Pancreas (tissue), 10 donors: ENCODE results near the gene PKD1L1. TPM values are rescaled to one million over a fixed set of nuclear protein-coding genes. Genes with fewer than 3 reads are reported as not detected.

Source experiments
- ATAC-seq, 4 donors: fragments of 200-7000 bp; cut with Tn5 transposase; one replicate each; pipeline versions ENCODE4 v1.8.0 to v1.9.1; 2020; ENCODE audit warnings: mild to moderate bottlenecking in 4 of 4, moderate library complexity in 4 of 4
- DNase-seq, 6 donors: peaks; one replicate each; pipeline ENCODE4 v3.0.0-alpha.2; 2020
- FAIRE-seq: peaks from 2 replicates; lab custom pipeline; 2012; peaks lifted over from hg19 to GRCh38; lab: Jason Lieb, UNC
- H3K27ac ChIP-seq, 4 donors: fragments of 200-600 bp; sonication (generic); 1 replicate in 3 of 4; 2 replicates in 1 of 4; pipeline versions ENCODE4 v1.5.0 to v1.8.0; 2020
- H3K27me3 ChIP-seq, 4 donors: fragments of 200-600 bp; one replicate each; pipeline ENCODE4 v1.8.0; 2021
- H3K36me3 ChIP-seq, 3 donors: fragments of 200-600 bp; sonication (generic) in 1 of 3; one replicate each; pipeline versions ENCODE4 v1.5.0 to v1.8.0; 2020 to 2021
- H3K4me1 ChIP-seq, 3 donors: fragments of 200-600 bp; one replicate each; pipeline ENCODE4 v1.8.0; 2021
- H3K4me3 ChIP-seq, 4 donors: fragments of 200-600 bp; sonication (generic) in 2 of 4; one replicate each; pipeline versions ENCODE4 v1.5.0 to v1.8.0; 2020 to 2021
- H3K9me3 ChIP-seq, 4 donors: fragments of 200-600 bp; one replicate each; pipeline ENCODE4 v1.8.0; 2021
- WGBS, 2 donors: extraction: QIAGEN DNeasy Blood & Tissue Kit; methylation state at CpG; one replicate each; pipeline ENCODE4 v1.1.7; 2013; 5-methylcytosine and 5-hydroxymethylcytosine counted together
- intact Hi-C, 3 donors: fragments of 100-400 bp; cut with DNase I; formaldehyde crosslinking; loops; one replicate each; pipeline versions ENCODE4 v1.11.1 to v1.14.2; 2022
- polyA plus RNA-seq, 2 donors: library from polyadenylated mRNA; stranded (reverse); fragments of 200-250 nt; gene quantifications; one replicate each; pipeline ENCODE4 v1.2.3, GENCODE V29; 2013
- total RNA-seq, 6 donors: library from RNA; stranded (reverse); fragmentation: NEBNext Ultra II Directional in 4 of 6; extraction: Animal tissue kit (Norgen Biotek cat#: 25700) in 4 of 6; gene quantifications; one replicate each; pipeline versions ENCODE4 v1.2.1 to v1.2.4, GENCODE V29; 2021 to 2023
- TF ChIP-seq, protein P1 (sequence below), 4 donors: fragments of 200-600 bp; sonication (generic) in 3 of 4; IDR thresholded peaks; one replicate each; pipeline versions ENCODE4 v1.5.0 to v1.8.0; 2021; ENCODE audit warnings: antibody characterized with exemption in 4 of 4
- donor health status: healthy with polysubstance abuse.
- donor health status: DM: no; HTN: no; CAD: no; lungs with moderate emphysema.
- donor health status: DM: no; HTN: no; CAD: no.
- donor health status: control.
- donor health status: control.
- donor health status: Bipolar disorder and iron deficiency.
- donor health status: DM: yes; HTN: yes; CAD: no.
- donor health status: DM: no; HTN: no; CAD: no.
- donor health status: DM: no; HTN: no; CAD: no.
- donor health status: DM: yes; HTN: yes; CAD: no.

Gene PKD1L1
- total and polyA plus RNA-seq, 8 donors: 0.03 to 0.54 (median 0.13) TPM

DNA sequence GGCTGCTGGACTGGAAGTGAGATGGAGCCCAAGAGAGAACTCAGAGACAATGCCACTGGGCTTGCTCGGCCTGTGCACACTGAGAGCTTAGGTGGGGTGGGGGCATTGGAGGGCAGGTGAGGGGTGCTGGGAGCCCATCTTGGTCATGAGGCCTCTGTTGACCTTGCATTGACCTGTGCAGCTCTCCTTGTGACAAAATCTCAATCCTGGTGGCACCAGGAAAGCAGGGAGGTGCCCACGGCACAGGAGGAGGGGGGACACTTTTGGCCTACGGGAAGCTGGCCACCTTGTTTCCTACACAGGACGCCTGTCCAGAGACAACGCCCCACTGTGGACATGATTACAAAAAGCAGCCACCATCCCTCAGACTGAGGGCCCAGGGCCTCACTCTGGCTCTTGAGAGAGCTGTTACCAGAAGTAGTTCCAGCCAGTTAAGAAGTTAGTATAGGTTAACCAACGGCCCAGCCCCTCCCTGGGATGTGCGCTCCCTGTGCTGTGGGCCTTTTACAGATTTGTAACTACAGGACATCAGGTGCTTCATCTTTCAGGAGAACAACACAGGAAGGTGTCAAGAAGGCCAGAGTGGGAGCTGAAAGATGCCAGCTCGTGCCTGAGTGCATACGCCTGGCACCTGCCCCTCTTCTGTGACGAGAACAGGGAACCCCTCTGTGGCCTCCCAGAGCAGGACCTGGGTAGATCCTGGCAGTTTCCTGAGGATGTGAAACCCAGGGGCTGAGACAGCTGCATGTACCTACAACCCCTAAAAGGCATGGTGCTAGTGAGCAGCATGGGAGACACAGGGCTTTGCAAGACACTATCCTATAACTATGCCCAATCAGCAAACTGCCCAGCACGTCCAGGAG is 10.3 kb downstream of the PKD1L1 start:
- 80 to 82% methylated on average over 9 to 11 of the region's 11 CpGs for WGBS, 2 donors
- ATAC-seq: no peak
- no peak overlapping the region for H3K27ac ChIP-seq
- H3K27me3 ChIP-seq: no peaks in the 10 kb centered on the region
- no peaks in the 10 kb centered on the region for H3K4me1 ChIP-seq
- no peaks in the 10 kb centered on the region for H3K9me3 ChIP-seq
- no peak overlapping the region for H3K4me3 ChIP-seq
- no peak for FAIRE-seq
- DNase-seq: no peak
- intact Hi-C loops: no loop called here
- H3K36me3 ChIP-seq: no peaks in the 10 kb centered on the region
- TF ChIP-seq, protein P1, sequence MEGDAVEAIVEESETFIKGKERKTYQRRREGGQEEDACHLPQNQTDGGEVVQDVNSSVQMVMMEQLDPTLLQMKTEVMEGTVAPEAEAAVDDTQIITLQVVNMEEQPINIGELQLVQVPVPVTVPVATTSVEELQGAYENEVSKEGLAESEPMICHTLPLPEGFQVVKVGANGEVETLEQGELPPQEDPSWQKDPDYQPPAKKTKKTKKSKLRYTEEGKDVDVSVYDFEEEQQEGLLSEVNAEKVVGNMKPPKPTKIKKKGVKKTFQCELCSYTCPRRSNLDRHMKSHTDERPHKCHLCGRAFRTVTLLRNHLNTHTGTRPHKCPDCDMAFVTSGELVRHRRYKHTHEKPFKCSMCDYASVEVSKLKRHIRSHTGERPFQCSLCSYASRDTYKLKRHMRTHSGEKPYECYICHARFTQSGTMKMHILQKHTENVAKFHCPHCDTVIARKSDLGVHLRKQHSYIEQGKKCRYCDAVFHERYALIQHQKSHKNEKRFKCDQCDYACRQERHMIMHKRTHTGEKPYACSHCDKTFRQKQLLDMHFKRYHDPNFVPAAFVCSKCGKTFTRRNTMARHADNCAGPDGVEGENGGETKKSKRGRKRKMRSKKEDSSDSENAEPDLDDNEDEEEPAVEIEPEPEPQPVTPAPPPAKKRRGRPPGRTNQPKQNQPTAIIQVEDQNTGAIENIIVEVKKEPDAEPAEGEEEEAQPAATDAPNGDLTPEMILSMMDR (IDR thresholded peaks at IDR 0.05): no peak

DNA sequence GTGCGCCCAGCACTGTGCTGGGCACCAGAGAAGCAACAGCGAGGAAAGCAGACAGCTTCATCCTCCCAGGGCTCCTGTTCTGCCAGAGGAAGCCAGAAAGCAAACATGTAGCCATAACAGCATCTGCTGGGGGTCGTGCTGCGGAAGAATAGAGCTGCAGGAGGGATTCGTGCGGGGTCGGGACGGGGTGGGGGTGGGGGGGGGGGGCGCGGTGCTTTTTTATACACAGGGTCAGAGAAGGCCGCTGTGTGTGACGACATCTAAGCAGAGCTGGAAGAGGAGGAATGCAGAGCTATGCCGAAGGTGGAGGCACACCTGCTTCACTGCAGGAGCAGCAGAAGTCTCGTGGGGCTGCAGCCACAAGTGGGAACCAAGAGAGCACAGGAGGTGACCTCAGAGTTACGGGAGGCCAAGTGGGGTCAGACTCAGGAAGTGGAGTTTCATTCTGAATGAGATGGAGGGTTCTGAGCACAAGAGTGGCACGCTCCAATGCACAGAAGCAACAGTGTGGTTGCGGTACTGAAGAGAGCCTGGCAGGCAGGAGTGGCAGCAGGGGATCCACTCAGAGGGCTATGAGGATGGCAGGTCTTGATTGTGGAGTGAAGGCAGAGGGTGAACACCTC is 11.1 kb downstream of the PKD1L1 start:
- Histone ChIP-seq H3K36me3 (no peaks in the 10 kb centered on the region), H3K4me3 (no peak overlapping the region), H3K27ac (no peak overlapping the region), H3K27me3 (no peaks in the 10 kb centered on the region), H3K4me1 (no peaks in the 10 kb centered on the region), H3K9me3 (no peaks in the 10 kb centered on the region)
- intact Hi-C loops: no loop called here
- ATAC-seq (no peak), FAIRE-seq (no peak), DNase-seq (no peak)
- WGBS, 2 donors: 59 to 69% methylated on average over 15 to 17 of the region's 17 CpGs
- TF ChIP-seq, protein P1 (IDR thresholded peaks at IDR 0.05): no peak

DNA sequence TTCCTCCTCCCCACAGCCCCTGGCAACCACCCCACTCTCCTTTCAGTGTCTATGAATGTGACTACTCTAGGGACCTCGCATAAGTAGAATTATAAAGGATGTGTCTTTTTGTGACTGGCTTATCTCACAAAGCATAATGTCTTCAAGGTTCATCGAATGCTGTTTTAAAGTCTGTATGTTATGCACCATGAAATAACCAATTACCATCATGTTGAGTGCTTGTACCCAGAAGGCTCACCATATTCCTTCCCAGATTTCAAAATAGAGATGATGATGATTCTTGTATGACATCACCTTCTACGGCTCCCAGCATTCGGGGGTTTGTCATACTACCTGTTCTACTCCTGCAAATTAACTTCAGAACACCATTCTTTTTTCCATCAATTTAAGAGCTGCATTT is 11.9 kb downstream of the PKD1L1 start:
- Histone ChIP-seq H3K4me1 (no peaks in the 10 kb centered on the region), H3K27ac (no peak overlapping the region), H3K4me3 (no peak overlapping the region), H3K36me3 (no peaks in the 10 kb centered on the region), H3K9me3 (no peaks in the 10 kb centered on the region), H3K27me3 (no peaks in the 10 kb centered on the region)
- ATAC-seq (no peak), FAIRE-seq (no peak), DNase-seq (no peak)
- TF ChIP-seq, protein P1 (IDR thresholded peaks at IDR 0.05): no peak
- intact Hi-C loops: no loop called here
- WGBS, 2 donors: 80 to 88% methylated on average over 4 of the region's 4 CpGs

DNA sequence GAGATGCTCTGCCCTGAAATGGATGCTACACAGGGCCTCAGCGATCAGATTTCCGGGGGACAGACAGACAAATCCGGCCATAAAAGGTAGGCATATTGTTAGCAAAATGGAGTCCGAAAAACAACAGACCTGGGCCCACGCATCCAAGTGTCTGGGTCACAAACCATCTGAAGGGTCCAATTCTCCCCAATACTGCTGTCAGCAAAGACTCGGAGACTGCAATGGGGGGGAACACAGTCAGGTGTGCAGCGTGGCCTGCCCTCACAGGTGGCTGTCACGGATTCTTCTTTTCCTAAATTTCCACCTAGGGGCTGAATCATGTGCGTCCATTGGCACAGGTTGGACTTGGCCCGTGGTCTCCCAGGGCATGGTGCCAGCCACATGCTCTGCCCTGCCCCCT is 12.9 kb downstream of the PKD1L1 start:
- DNase-seq (no peak), ATAC-seq (no peak), FAIRE-seq (no peak)
- Histone ChIP-seq H3K4me3 (no peak overlapping the region), H3K36me3 (no peaks in the 10 kb centered on the region), H3K27ac (no peak overlapping the region), H3K27me3 (no peaks in the 10 kb centered on the region), H3K9me3 (no peaks in the 10 kb centered on the region), H3K4me1 (no peaks in the 10 kb centered on the region)
- WGBS, 2 donors: 85 to 87% methylated on average over 10 of the region's 10 CpGs
- intact Hi-C loops: no loop called here
- TF ChIP-seq, protein P1 (IDR thresholded peaks at IDR 0.05): no peak

DNA sequence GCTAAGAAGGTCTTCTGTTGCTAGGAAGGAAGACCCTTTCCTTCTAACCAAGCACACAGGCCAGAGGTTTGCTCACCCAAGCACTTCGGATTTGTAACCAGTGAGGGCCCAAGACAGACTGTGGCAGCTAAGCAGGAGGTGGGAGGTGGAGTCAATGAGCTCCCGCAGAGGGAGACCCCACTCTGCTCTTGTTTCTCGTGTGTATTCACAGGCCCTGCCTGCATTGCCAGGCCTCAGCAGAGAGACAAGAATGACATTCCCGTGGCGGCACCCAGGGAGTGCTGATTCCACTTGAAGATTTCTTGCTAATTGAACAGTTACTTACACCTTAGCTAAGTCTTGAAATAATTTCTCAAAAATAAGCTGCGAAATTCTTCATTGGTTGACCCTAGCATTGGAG is 13.4 kb downstream of the PKD1L1 start:
- WGBS, 2 donors: 74 to 76% methylated on average over 6 of the region's 6 CpGs
- H3K27ac ChIP-seq: no peak overlapping the region
- H3K36me3 ChIP-seq: no peaks in the 10 kb centered on the region
- H3K4me3 ChIP-seq: no peak overlapping the region
- no peak for ATAC-seq
- H3K27me3 ChIP-seq: no peaks in the 10 kb centered on the region
- DNase-seq: no peak
- FAIRE-seq: no peak
- TF ChIP-seq, protein P1 (IDR thresholded peaks at IDR 0.05): no peak
- H3K9me3 ChIP-seq: no peaks in the 10 kb centered on the region
- no peaks in the 10 kb centered on the region for H3K4me1 ChIP-seq
- intact Hi-C loops: no loop called here
